Fibroblast of villous mesenchyme (primary cell): ENCODE measurements around the gene SSBP3. TPM values are rescaled to one million over a fixed set of nuclear protein-coding genes. Genes with fewer than 3 reads are reported as not detected.

Source experiments
- DNase-seq: peaks from one replicate; pipeline ENCODE4 v3.0.0-alpha.2; 2010; ENCODE audit warnings: low read depth
- H3K4me3 ChIP-seq: 2 replicates; pipeline ENCODE4 v1.5.1; 2011; ENCODE audit warnings: low read depth, mild to moderate bottlenecking, low read length
- CTCF ChIP-seq: IDR thresholded peaks from 2 replicates; pipeline ENCODE4 v1.5.1; 2012; ENCODE audit warnings: low read depth, mild to moderate bottlenecking, low read length; ENCODE audit not compliant: insufficient read depth
- total RNA-seq: library from RNA; depleted of rRNA; stranded (reverse); fragments of >200 nt; gene quantifications from 2 replicates; pipeline ENCODE4 v1.2.3, GENCODE V29; 2012

SSBP3 gene
- total RNA-seq, 1 donor, result 15.1 TPM

GRCh38 chr1:54230507-54231339 is 175.5 kb downstream of the SSBP3 start:
- H3K4me3 ChIP-seq, result no peak overlapping the region
- no peak for DNase-seq
- no peak for TF ChIP-seq CTCF

GRCh38 chr1:54229281-54229891 is 176.8 kb downstream of the SSBP3 start:
- DNase-seq, result peak; percentile 7
- no peak for TF ChIP-seq CTCF
- H3K4me3 ChIP-seq, result no peak overlapping the region

- TF ChIP-seq CTCF, result no peak
- DNase-seq, result no peak
- no peak overlapping the region for H3K4me3 ChIP-seq
Measured at GRCh38 chr1:54228638-54229079, 177.5 kb downstream of the SSBP3 start.

GRCh38 chr1:54227891-54228310 is 178.3 kb downstream of the SSBP3 start:
- TF ChIP-seq CTCF, result no peak
- H3K4me3 ChIP-seq, result no peak overlapping the region
- DNase-seq, result no peak

GRCh38 chr1:54227091-54227602 is 179.0 kb downstream of the SSBP3 start:
- H3K4me3 ChIP-seq, result no peak overlapping the region
- peak; percentile 52 for DNase-seq

GRCh38 chr1:54225986-54226559 is 180.1 kb downstream of the SSBP3 start:
- no peak for DNase-seq
- no peak for TF ChIP-seq CTCF
- no peak overlapping the region for H3K4me3 ChIP-seq

More at GRCh38 chr1:54227091-54227602, 179.0 kb downstream of the SSBP3 start:
- no peak for TF ChIP-seq CTCF
